ENCODE measurements around the gene PCDHA2.

DNA sequence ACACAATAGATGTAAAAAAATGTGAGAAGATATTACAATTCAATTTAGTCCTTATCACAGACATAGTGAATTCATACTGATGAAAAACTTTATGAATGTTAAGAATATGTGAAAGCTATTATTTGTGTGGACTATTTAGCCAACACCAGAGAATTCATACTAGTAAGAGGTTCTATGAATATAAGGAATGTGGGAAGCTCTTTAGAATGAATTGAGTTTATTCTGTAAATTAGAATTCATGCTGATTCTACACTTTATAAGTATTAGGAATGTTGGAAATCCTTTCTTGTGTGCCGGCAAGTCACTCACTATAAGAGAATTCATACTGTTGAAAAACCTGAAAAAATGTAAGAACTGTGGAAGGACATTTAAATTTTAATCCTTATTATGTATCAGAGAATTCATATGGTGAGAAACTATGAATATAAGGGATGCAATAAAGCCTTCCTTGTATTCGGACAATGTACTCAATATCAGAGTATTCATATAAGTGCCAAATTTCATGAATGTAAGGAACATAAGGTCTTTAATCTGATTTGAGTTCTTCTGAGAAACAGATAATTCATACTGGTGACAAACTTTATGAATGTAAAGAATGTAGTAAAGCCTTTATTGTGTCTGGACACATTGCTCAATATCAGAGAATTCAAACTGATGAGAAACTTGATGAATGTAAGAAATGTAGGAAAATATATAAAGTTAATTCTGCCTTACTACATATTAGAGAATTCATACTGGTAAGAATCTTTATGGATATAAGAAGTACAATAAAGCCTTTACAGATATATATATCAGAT lies 30.3 kb upstream of the PCDHA2 start:
- TF ChIP-seq, protein P1, sequence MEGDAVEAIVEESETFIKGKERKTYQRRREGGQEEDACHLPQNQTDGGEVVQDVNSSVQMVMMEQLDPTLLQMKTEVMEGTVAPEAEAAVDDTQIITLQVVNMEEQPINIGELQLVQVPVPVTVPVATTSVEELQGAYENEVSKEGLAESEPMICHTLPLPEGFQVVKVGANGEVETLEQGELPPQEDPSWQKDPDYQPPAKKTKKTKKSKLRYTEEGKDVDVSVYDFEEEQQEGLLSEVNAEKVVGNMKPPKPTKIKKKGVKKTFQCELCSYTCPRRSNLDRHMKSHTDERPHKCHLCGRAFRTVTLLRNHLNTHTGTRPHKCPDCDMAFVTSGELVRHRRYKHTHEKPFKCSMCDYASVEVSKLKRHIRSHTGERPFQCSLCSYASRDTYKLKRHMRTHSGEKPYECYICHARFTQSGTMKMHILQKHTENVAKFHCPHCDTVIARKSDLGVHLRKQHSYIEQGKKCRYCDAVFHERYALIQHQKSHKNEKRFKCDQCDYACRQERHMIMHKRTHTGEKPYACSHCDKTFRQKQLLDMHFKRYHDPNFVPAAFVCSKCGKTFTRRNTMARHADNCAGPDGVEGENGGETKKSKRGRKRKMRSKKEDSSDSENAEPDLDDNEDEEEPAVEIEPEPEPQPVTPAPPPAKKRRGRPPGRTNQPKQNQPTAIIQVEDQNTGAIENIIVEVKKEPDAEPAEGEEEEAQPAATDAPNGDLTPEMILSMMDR (conservative IDR thresholded peaks at IDR 0.05): no peak
- no peak for TF ChIP-seq ZFX (IDR thresholded peaks at IDR 0.05)
